ENCODE measurements around the gene CFAP46. TPM values are rescaled to one million over a fixed set of nuclear protein-coding genes. Genes with fewer than 3 reads are reported as not detected.

The CFAP46 gene
- total RNA-seq, 1 donor from 2014 or later: 15.4 TPM

DNA sequence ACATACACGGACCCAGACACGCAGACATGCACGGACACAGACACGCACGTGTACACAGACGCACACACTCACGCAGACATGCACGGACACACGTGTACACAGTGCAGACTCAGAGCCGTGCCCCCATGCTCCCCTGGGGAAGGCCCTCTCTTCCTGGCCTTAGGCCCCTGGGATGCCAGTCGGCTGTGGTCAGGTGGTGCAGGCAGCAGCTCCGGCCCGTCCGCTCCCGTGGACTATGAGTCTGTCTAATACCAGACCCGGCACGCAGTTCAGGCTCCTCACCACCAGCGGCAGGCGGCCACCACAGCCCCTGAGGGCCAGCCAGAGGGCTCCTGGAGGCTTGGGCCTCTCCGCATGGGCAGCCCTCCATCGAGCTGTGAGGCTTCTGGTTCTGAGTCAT, 104.5 kb downstream of the CFAP46 start:
- peaks cover 3% of the 10 kb centered on the region for H3K36me3 Mint-ChIP-seq (ENCODE audit: insufficient read depth)
- H3K4me1 Mint-ChIP-seq (ENCODE audit: low read depth): peaks cover 10% of the 10 kb centered on the region
- peaks cover 8% of the 10 kb centered on the region for H3K9me3 Mint-ChIP-seq (ENCODE audit: low read depth)
- peak; percentile 8 for DNase-seq (ENCODE audit: low spot score, unreplicated experiment)
- peaks cover 23% of the 10 kb centered on the region for H3K27me3 Mint-ChIP-seq
- TF ChIP-seq, protein P1, sequence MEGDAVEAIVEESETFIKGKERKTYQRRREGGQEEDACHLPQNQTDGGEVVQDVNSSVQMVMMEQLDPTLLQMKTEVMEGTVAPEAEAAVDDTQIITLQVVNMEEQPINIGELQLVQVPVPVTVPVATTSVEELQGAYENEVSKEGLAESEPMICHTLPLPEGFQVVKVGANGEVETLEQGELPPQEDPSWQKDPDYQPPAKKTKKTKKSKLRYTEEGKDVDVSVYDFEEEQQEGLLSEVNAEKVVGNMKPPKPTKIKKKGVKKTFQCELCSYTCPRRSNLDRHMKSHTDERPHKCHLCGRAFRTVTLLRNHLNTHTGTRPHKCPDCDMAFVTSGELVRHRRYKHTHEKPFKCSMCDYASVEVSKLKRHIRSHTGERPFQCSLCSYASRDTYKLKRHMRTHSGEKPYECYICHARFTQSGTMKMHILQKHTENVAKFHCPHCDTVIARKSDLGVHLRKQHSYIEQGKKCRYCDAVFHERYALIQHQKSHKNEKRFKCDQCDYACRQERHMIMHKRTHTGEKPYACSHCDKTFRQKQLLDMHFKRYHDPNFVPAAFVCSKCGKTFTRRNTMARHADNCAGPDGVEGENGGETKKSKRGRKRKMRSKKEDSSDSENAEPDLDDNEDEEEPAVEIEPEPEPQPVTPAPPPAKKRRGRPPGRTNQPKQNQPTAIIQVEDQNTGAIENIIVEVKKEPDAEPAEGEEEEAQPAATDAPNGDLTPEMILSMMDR (IDR thresholded peaks at IDR 0.05; ENCODE audit: unreplicated experiment): no peak
- H3K27ac Mint-ChIP-seq: no peak overlapping the region
- no peak overlapping the region for H3K4me3 Mint-ChIP-seq (ENCODE audit: low read depth)

DNA sequence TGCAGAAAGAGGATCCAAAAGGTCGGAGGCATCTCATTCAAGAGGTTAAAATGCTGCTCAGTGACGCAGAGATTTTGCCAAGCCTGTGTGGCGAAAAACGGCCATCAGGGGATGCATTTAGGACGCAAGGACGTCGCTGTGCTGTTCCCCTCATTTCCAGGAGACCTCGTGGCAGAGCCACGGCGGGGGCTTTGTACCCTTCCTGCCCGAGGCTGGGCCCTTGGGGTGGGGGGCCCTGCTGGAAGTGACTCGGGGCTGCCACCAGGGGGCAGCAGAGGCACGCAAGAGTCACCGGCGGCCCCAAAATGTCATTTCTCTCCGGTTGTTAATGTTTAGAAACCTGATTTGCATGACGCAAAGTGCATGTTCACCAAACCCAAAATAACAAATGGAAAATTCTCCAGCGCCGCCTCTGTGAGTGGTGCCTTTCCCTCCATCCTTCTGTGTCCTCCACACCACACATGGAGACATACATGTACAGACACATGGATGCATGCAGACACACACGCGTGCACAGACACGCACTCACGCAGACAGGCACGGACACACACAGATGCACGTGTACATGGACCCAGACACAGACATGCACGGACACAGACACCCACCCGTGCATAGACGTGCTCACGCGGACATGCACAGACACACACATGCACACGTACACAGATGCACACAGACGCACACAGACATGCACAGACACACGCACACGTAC, 105.4 kb downstream of the CFAP46 start:
- Mint-ChIP-seq H3K27ac (no peak overlapping the region), H3K4me1 (ENCODE audit: low read depth) (peaks cover 10% of the 10 kb centered on the region), H3K27me3 (peaks cover 23% of the 10 kb centered on the region), H3K36me3 (ENCODE audit: insufficient read depth) (no peaks in the 10 kb centered on the region), H3K9me3 (ENCODE audit: low read depth) (peaks cover 1% of the 10 kb centered on the region), H3K4me3 (ENCODE audit: low read depth) (no peak overlapping the region)
- DNase-seq (ENCODE audit: low spot score, unreplicated experiment): peak; percentile 43
- TF ChIP-seq, protein P1 (IDR thresholded peaks at IDR 0.05; ENCODE audit: unreplicated experiment): peak; percentile 99

DNA sequence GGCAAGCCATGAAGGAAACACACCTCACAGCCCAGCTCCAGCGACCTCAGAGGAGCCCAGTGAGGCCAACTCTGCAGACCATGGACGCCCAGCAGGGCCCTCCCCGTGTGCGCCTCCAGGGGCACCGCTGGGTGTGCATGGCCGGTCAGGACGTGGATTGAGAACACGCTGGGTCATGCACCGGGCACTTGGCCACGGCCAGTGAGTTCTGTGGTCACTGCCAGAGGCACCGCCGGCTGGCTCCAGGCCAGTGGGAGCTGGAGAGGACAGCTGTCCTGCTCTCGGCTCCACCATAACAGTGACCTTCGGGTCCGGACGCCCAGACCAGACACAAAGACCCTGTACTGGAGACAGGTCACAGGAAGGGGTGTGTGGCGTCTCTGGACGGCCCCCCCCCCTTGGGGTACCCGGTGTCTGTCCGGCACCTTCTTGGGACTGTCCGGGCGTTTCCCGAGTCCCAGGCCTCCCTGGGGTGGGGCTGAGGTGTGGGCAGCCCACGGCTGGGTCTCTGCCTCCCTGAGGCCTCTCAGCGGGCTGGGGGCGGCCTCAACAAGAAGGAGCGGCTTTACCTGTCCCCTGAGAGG, 106.0 kb downstream of the CFAP46 start:
- Mint-ChIP-seq H3K27me3 (peaks cover 30% of the 10 kb centered on the region), H3K36me3 (ENCODE audit: insufficient read depth) (no peaks in the 10 kb centered on the region)
- DNase-seq (ENCODE audit: low spot score, unreplicated experiment): peak; percentile 10

DNA sequence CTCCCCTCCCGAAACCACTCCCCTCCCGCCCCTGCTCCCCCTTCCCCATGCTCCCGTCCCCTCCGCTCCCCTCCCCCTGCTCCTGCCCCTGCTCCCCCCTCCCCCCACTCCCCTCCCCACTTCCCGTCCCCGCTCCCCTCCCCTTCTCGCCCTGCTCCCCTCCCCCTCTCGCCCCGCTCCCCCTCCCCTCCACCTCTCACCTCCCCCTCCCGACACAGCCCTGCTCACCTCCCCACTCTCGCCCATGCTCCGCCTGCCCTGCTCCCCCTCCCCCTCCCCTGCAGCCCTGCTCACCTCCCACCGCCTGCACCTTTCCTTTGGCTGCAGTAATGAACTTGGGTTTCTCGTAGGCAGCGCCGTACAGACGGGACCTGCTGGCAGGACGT, 106.5 kb downstream of the CFAP46 start:
- Mint-ChIP-seq H3K27me3 (peaks cover 33% of the 10 kb centered on the region), H3K36me3 (ENCODE audit: insufficient read depth) (no peaks in the 10 kb centered on the region), H3K4me1 (ENCODE audit: low read depth) (peaks cover 8% of the 10 kb centered on the region), H3K27ac (no peak overlapping the region), H3K4me3 (ENCODE audit: low read depth) (no peak overlapping the region), H3K9me3 (ENCODE audit: low read depth) (no peaks in the 10 kb centered on the region)
- DNase-seq (ENCODE audit: low spot score, unreplicated experiment): no peak
- TF ChIP-seq, protein P1 (IDR thresholded peaks at IDR 0.05; ENCODE audit: unreplicated experiment): no peak

More for the DNA sequence above, 106.0 kb downstream of the CFAP46 start:
- TF ChIP-seq, protein P1 (IDR thresholded peaks at IDR 0.05; ENCODE audit: unreplicated experiment): no peak
- H3K4me3 Mint-ChIP-seq (ENCODE audit: low read depth): no peak overlapping the region
- H3K9me3 Mint-ChIP-seq (ENCODE audit: low read depth): no peaks in the 10 kb centered on the region
- H3K27ac Mint-ChIP-seq: no peak overlapping the region
- peaks cover 10% of the 10 kb centered on the region for H3K4me1 Mint-ChIP-seq (ENCODE audit: low read depth)

DNA sequence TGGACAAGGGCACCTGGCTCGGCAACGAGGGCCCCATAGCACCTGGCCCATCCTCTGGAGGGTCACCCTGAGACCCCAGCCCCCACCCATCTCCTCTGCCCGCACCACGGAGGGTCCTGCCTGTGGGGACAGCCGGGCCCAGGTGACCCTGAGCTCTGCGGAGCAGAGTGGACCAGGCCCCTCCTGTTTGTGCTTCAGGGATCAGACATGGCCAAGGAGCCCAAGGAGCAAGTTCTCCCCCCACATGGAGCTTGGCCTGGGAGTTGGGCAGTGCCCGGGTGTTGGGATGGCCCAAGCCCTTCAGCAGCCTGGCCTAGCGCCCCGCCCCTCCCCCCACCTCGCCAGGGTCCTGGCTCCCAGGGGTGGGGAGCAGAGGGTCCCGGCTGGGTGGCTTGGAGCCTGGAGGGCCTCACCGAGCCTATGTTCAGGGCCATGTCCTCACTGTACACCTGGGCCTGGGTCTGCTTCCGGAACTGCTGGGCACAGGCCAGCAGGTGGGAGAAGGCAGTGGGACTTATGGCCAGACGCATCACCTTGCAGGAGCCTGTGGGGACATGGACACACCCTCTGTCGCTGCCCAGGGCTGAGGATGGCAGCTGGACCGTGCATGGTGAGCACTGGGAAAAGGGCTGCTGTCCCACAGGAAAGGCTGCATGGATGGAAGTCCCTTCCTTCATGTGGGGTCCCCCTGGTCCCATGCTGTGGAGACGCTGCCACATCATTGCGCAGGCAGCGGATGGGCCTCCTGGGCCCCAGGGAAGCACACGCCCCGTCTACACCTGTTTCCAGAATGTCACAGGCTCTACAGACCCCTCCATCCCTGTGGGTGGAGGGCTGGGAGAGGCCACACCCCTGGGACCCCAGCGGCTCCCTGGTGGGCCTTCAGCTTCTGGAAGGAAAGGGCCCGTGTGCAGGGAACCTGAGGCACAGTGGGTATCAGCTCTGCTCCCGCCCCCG, 107.2 kb downstream of the CFAP46 start:
- TF ChIP-seq, protein P1 (IDR thresholded peaks at IDR 0.05; ENCODE audit: unreplicated experiment): no peak
- no peaks in the 10 kb centered on the region for H3K36me3 Mint-ChIP-seq (ENCODE audit: insufficient read depth)
- no peaks in the 10 kb centered on the region for H3K9me3 Mint-ChIP-seq (ENCODE audit: low read depth)
- peaks cover 33% of the 10 kb centered on the region for H3K27me3 Mint-ChIP-seq
- peaks cover 6% of the 10 kb centered on the region for H3K4me1 Mint-ChIP-seq (ENCODE audit: low read depth)
- no peak overlapping the region for H3K27ac Mint-ChIP-seq
- DNase-seq (ENCODE audit: low spot score, unreplicated experiment): peak; percentile 9
- no peak overlapping the region for H3K4me3 Mint-ChIP-seq (ENCODE audit: low read depth)
